NCI-H187 (cell line): ENCODE measurements around the gene SDCCAG8.
A peak's percentile ranks its signal among the peaks of the same experiment; 100 is the strongest.
"Not testable (repeated sequence)": the region's sequence is repeated elsewhere in the genome, so short reads cannot be mapped to it uniquely, and the experiment has no call there.

Experiments used
- DNase-seq, 2 experiments: peaks; one replicate each; lab custom pipeline; 2025; lab: John Stamatoyannopoulos, UW

The SDCCAG8 gene

DNA sequence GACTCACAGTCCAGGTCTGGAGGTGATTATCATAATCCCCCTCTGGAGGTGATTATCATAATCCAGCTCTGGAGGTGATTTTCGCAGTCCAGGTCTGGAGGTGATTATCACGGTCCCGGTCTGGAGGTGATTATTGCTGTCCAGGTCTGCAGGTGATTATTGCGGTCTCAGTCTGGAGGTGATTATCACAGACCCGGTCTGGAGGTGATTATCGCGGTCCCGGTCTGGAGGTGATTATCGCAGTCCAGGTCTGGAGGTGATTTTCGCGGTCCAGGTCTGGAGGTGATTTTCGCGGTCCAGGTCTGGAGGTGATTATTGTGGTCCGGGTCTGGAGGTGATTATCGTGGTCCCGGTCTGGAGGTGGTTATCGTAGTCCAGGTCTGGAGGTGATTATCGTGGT lies 76.6 kb downstream of the SDCCAG8 start:
- no peak for DNase-seq

DNA sequence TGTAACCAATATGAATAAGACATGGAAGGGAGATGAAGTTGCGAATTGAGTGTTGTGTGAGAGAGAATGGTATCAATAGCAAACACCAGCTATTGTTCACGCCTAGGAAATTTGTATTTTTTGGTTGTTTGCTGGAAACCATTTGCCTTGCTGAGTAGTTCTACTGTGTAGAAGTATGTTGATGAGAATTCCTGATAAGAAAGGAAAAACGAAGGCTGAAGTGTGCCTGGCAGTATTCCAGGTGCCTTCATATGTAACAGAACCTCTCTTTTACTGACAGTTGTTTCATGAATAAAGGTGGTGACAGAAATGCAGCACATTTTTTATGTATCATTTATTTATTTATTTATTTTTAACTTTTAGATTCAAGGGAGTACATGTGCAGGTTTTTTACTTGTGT lies 79.5 kb downstream of the SDCCAG8 start:
- no peak for DNase-seq

GRCh38 chr1:243336163-243336562 lies 80.3 kb downstream of the SDCCAG8 start:
- DNase-seq, result no peak

DNA sequence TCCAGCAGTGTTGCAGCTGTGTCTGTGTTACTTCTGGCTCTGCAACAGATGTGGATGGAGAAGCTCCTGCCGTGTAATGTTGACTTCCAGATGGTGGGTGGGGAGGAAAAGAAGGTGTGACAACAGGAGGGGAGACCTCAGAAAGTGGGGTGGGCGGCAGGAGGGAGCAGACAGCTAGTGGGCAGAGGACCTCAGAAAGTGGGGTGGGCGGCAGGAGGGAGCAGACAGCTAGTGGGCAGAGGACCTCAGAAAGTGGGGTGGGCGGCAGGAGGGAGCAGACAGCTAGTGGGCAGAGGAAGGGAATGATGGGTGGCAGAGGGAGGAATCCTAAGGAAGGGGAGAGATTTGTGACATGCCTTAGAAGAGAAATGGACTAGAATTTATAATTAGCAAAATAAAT lies 83.0 kb downstream of the SDCCAG8 start:
- DNase-seq, result not testable (repeated sequence)

DNA sequence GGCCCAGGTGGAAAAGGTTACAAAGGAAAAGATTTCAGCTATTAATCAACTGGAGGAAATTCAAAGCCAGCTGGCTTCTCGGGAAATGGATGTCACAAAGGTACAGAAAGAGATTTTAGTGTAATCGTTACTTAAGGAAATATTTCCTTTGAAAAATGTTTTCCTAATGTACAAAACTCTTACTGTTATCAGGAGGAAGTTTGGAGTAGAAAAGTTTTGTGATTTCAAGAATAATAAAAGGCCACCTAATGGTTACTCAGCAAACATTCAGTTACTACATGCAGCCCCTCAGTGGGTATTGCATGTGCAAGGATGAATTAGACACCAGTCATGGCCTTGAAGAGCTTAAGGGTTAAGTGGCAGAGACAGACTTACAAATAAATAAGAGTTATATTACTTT lies 85.2 kb downstream of the SDCCAG8 start:
- no peak for DNase-seq

DNA sequence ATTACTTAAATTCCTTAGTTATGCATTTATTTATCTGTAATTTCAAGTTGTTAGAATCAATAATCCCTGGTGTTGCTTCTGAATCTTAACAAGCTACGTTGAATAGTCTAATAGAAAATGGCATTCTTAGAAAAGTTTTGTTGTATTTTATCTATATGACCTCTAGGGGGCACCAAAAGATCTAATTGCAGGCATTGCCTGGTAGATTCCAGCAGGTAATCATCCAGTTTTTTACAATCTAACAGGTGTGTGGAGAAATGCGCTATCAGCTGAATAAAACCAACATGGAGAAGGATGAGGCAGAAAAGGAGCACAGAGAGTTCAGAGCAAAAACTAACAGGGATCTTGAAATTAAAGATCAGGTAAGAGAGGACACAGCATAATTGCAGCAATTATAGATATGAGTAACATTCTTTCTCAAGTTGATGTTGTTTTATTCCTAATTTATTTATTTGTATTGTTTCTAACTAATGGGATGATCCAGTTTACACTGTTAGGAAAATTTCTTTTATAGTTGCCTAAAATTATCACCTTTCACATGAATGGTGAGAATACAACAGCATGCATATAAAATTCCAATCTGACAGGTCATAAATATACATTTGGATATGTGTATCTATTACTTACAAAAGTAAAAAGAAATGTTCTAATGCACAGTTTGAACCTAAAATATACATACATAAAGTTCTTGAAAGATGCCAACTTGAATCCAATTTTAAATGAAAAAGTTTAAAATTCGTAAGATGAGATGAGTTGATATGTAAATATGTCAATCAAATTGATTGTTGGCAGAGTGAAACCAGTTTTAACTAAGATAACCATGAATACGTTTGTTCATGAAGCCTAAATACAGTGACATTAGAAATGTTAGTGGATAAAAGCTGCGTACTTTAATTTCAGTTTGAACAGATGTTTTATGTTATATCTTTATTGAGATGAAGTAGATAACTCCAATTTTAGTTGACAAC lies 88.4 kb downstream of the SDCCAG8 start:
- DNase-seq, result peak in 1 of 2 experiments; percentile 11

- DNase-seq, result no peak
Observed at GRCh38 chr1:243345205-243345604, 89.4 kb downstream of the SDCCAG8 start.

GRCh38 chr1:243346016-243346415 lies 90.2 kb downstream of the SDCCAG8 start:
- DNase-seq, result no peak

DNA sequence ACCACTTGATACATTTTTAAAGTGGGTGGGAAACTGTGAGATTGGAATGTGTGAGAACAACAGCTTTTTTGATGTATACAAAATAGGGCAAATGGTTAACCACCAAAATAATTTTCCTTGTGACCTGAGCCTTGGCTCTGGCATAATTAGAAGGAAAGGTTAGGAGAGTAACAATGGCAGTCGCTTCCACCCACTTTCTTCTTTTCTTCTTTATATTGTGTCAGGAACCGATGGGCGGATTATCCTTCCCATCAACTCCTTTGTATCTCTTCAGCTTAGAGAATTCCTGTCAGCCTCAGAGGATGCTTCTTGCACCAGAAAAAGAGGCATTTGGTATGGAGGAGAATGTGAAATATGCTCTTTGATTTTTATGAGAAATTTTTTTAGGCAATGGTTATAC lies 90.6 kb downstream of the SDCCAG8 start:
- DNase-seq, result no peak

DNA sequence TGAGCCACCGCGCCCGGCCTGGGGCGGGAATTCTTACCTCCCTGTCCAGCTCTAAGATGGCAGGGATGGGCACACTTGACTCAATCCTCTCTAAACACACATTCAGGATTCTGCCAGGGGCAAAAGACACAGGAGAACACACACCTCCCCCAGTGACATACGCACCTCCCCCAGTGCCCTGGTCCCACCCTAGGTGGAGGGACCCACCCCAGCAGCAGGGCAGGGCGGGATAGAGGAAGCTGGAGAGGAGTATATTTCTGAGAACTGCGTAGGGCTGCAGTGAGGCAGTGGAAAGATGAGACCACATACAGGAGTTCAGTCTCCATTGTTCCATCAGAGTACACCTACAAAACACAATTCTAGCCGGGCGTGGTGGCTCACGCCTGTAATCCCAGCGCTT lies 92.5 kb downstream of the SDCCAG8 start:
- no peak for DNase-seq

- no peak for DNase-seq
Observed at GRCh38 chr1:243349128-243349527, 93.3 kb downstream of the SDCCAG8 start.

- no peak for DNase-seq
Observed at GRCh38 chr1:243351337-243351736, 95.5 kb downstream of the SDCCAG8 start.

- no peak for DNase-seq
Observed at GRCh38 chr1:243354511-243355153, 98.8 kb downstream of the SDCCAG8 start.

DNA sequence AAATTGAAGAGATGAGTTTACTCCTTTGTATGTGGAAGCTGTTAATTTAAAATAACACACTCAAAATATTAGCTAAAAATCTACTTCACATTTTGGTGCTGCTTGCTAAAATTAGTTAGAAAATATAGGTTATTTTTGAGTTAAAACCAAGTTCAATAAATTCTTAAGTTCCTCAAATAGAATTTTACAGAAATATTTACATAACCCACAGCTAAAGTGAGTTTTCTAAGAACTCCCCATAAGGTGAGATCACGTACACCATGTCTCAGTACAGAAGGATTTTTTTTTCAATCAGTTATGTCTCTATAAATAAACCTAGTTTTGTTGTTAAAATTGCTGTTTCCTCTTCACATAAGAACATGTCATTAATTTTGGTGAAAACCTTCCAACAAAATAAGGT lies 108.0 kb downstream of the SDCCAG8 start:
- DNase-seq, result no peak

- no peak for DNase-seq
Observed at GRCh38 chr1:243364330-243364729, 108.5 kb downstream of the SDCCAG8 start.

- no peak for DNase-seq
Observed at GRCh38 chr1:243364866-243365265, 109.0 kb downstream of the SDCCAG8 start.

DNA sequence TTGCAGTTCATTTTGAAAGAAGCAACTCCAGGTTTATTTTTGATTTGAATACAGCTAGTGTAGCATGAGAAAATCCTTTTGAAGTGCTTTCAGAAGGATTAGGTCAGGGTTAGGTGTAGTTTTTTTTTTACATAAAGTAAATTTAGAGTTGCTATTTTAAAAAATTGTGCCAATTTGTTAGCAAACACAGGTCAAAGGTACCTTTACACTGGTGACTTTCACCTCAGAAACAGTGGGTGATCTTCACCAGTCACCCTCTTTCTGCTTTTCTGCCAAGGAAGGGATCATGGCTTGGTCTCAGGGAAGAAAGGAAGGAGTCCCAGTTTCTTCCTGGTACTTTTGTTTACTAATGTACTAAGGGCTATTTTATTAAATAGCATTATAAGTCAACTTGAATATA lies 111.5 kb downstream of the SDCCAG8 start:
- no peak for DNase-seq

GRCh38 chr1:243374412-243374811 lies 118.6 kb downstream of the SDCCAG8 start:
- no peak for DNase-seq

GRCh38 chr1:243375596-243375995 lies 119.8 kb downstream of the SDCCAG8 start:
- DNase-seq, result no peak

DNA sequence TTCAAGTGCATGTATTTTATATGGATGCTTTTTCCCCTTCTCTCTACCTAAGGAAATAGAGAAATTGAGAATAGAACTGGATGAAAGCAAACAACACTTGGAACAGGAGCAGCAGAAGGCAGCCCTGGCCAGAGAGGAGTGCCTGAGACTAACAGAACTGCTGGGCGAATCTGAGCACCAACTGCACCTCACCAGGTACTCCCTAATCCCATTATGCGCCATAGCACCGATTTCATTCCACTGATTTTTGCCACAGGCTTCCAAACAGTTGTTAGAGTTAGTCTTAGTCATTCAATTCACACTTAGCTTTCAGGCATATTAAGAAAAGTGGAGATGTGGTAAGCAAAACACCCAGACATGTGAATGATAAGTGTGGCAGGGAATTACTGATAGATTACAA lies 122.8 kb downstream of the SDCCAG8 start:
- no peak for DNase-seq

- no peak for DNase-seq
Observed at GRCh38 chr1:243379208-243379607, 123.4 kb downstream of the SDCCAG8 start.

DNA sequence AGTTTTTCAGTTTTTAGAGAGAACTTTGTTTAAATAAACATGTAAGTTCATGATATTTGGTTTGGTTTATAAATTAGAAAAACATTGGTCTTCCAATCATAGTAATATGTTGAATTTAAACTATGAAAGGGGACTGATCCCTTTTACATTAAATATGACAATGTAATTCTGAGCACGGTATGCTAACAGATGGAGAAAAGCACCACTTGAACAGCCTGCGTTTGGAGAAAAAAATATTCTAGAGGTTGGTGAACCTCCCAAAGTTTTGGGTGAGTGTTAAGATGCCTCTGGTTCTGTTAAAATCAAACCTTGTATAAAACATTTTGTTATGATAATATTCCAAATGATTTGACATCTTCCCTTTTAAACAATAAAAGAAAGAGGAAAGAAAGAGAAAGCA lies 123.9 kb downstream of the SDCCAG8 start:
- DNase-seq, result no peak

GRCh38 chr1:243388276-243388675 lies 132.4 kb downstream of the SDCCAG8 start:
- no peak for DNase-seq
